H1 (cell line): Measurements from ENCODE around the gene RAMP3. TPM values are rescaled to one million over a fixed set of nuclear protein-coding genes. Genes with fewer than 3 reads are reported as not detected.
A peak's percentile ranks its signal among the peaks of the same experiment; 100 is the strongest.

Experiments
- CTCF ChIA-PET: fragments of 300-600 bp; sonication (Branson Sonifier 250); formaldehyde crosslinking; loops from one replicate; lab custom pipeline; 2021; ENCODE audit not compliant: partially characterized antibody; lab: Charles Lee
- POLR2A ChIA-PET: fragments of 300-600 bp; sonication (Branson Sonifier 250); formaldehyde crosslinking; loops from one replicate; lab custom pipeline; 2021; ENCODE audit warnings: inconsistent platforms; ENCODE audit not compliant: partially characterized antibody; lab: Charles Lee
- DNase-seq, 2 experiments: peaks; one replicate each; pipeline versions ENCODE4 v3.0.0 to v3.0.0-alpha.2; 2010 to 2022; ENCODE audit warnings: low spot score in 2 of 2, low read depth in 1 of 2, mixed read lengths in 1 of 2
- FAIRE-seq: peaks from 2 replicates; lab custom pipeline; 2011; peaks lifted over from hg19 to GRCh38; lab: Jason Lieb, UNC
- H2AFZ ChIP-seq: 2 replicates; pipeline ENCODE4 v1.8.1; 2012; ENCODE audit warnings: low read length, inconsistent platforms
- H2AK5ac ChIP-seq: 2 replicates; pipeline ENCODE4 v1.6.1; 2013; ENCODE audit warnings: low read depth, low read length
- H2BK120ac ChIP-seq: replicated peaks from 2 replicates; pipeline ENCODE3; 2013; ENCODE audit warnings: low read depth, low read length, inconsistent platforms
- H2BK12ac ChIP-seq: 2 replicates; pipeline ENCODE4 v1.6.1; 2013; ENCODE audit warnings: low read depth, low read length
- H2BK15ac ChIP-seq: 2 replicates; pipeline ENCODE4 v1.6.1; 2013; ENCODE audit warnings: low read length
- H2BK20ac ChIP-seq: 2 replicates; pipeline ENCODE4 v1.6.1; 2013; ENCODE audit warnings: low read length
- H2BK5ac ChIP-seq: 2 replicates; pipeline ENCODE4 v1.6.1; 2013; ENCODE audit warnings: low read depth, low read length
- H3K14ac ChIP-seq: 2 replicates; pipeline ENCODE4 v1.6.1; 2013; ENCODE audit warnings: inconsistent platforms; ENCODE audit not compliant: insufficient read length
- H3K18ac ChIP-seq: 2 replicates; pipeline ENCODE4 v1.6.1; 2013; ENCODE audit warnings: low read length; ENCODE audit errors: extremely low read depth
- H3K23ac ChIP-seq: 2 replicates; pipeline ENCODE4 v1.6.1; 2013; ENCODE audit warnings: inconsistent platforms; ENCODE audit not compliant: insufficient read length
- H3K23me2 ChIP-seq: 2 replicates; pipeline ENCODE4 v1.6.1; 2013; ENCODE audit warnings: low read depth, low read length
- H3K27ac ChIP-seq: 2 replicates; pipeline ENCODE4 v1.6.1; 2011; ENCODE audit warnings: low read depth, low read length, inconsistent platforms
- H3K27me3 ChIP-seq, 4 experiments: replicated peaks in 1 of 4; 1 replicate in 1 of 4; 2 replicates in 3 of 4; pipeline versions ENCODE4 v1.6.1 to v1.8.1; 2011 to 2013; ENCODE audit warnings: low read length in 3 of 4, mild to moderate bottlenecking in 3 of 4, inconsistent platforms in 2 of 4, mixed read lengths in 2 of 4, moderate library complexity in 1 of 4; ENCODE audit not compliant: control insufficient read depth in 3 of 4, insufficient read depth in 3 of 4; ENCODE audit errors: extremely low read depth in 1 of 4
- H3K36me3 ChIP-seq, 4 experiments: 2 replicates each; pipeline versions ENCODE4 v1.6.1 to v1.8.1; 2011 to 2013; ENCODE audit warnings: mild to moderate bottlenecking in 4 of 4, low read length in 3 of 4, moderate library complexity in 2 of 4, control low read depth in 1 of 4, inconsistent platforms in 1 of 4; ENCODE audit not compliant: insufficient read depth in 4 of 4, control insufficient read depth in 2 of 4
- H3K4ac ChIP-seq: replicated peaks from 2 replicates; pipeline ENCODE3; 2013; ENCODE audit warnings: low read length, low read depth, mixed read lengths, inconsistent platforms; ENCODE audit not compliant: insufficient read length
- H3K4me1 ChIP-seq, 4 experiments: replicated peaks in 1 of 4; 1 replicate in 1 of 4; 2 replicates in 3 of 4; pipeline versions ENCODE4 v1.6.1 to v1.8.1; 2011 to 2013; ENCODE audit warnings: low read length in 3 of 4, inconsistent platforms in 2 of 4, mixed read lengths in 1 of 4; ENCODE audit not compliant: insufficient read depth in 4 of 4, control insufficient read depth in 3 of 4
- H3K4me2 ChIP-seq, 2 experiments: 2 replicates each; pipeline versions ENCODE4 v1.6.1 to v1.8.1; 2011 to 2013; ENCODE audit warnings: low read depth in 2 of 2, low read length in 2 of 2, control low read depth in 1 of 2, inconsistent platforms in 1 of 2, mild to moderate bottlenecking in 1 of 2; ENCODE audit not compliant: insufficient read depth in 1 of 2
- H3K4me3 ChIP-seq, 4 experiments: fragments of 200-600, 300-600 bp in 1 of 4; sonication (generic), shearing (Covaris generic), sonication (Bioruptor Twin) in 1 of 4; 2 replicates each; pipeline versions ENCODE4 v1.5.1 to v1.8.1; 2011 to 2016; ENCODE audit warnings: low read length in 4 of 4, low read depth in 3 of 4, control low read depth in 2 of 4, inconsistent platforms in 2 of 4, mild to moderate bottlenecking in 2 of 4, mixed read lengths in 1 of 4, moderate library complexity in 1 of 4; ENCODE audit not compliant: insufficient read depth in 2 of 4; ENCODE audit errors: extremely low read depth in 1 of 4
- H3K56ac ChIP-seq: replicated peaks from 2 replicates; pipeline ENCODE3; 2013; ENCODE audit warnings: low read depth, mild to moderate bottlenecking, mixed read lengths, low read length, inconsistent platforms; ENCODE audit not compliant: insufficient read length
- H3K79me1 ChIP-seq: 2 replicates; pipeline ENCODE4 v1.6.1; 2013; ENCODE audit warnings: low read depth, low read length, control low read depth
- H3K79me2 ChIP-seq, 2 experiments: 2 replicates each; pipeline versions ENCODE4 v1.6.1 to v1.8.1; 2012 to 2013; ENCODE audit warnings: low read length in 2 of 2, mild to moderate bottlenecking in 2 of 2, inconsistent platforms in 1 of 2; ENCODE audit not compliant: insufficient read depth in 2 of 2, control insufficient read depth in 1 of 2
- H3K9ac ChIP-seq, 4 experiments: replicated peaks in 1 of 4; 1 replicate in 1 of 4; 2 replicates in 3 of 4; pipeline versions ENCODE4 v1.6.1 to v1.8.1; 2011 to 2013; ENCODE audit warnings: low read depth in 3 of 4, low read length in 3 of 4, control low read depth in 2 of 4, mild to moderate bottlenecking in 2 of 4, moderate library complexity in 2 of 4, inconsistent platforms in 1 of 4; ENCODE audit errors: extremely low read depth in 1 of 4
- H3K9me3 ChIP-seq, 2 experiments: 2 replicates each; pipeline versions ENCODE4 v1.6.1 to v1.8.1; 2012 to 2013; ENCODE audit warnings: mild to moderate bottlenecking in 2 of 2, moderate library complexity in 2 of 2, control low read depth in 1 of 2, inconsistent platforms in 1 of 2, low read depth in 1 of 2, low read length in 1 of 2, mixed read lengths in 1 of 2; ENCODE audit not compliant: insufficient read depth in 2 of 2
- H4K20me1 ChIP-seq, 2 experiments: replicated peaks in 1 of 2; 2 replicates each; pipeline versions ENCODE3 to v1.8.1; 2011 to 2013; ENCODE audit warnings: inconsistent platforms in 2 of 2, low read length in 2 of 2, mild to moderate bottlenecking in 1 of 2; ENCODE audit not compliant: insufficient read depth in 2 of 2, control insufficient read depth in 1 of 2
- H4K5ac ChIP-seq: 2 replicates; pipeline ENCODE4 v1.6.1; 2013; ENCODE audit warnings: low read length, low read depth, mixed read lengths, inconsistent platforms; ENCODE audit not compliant: insufficient read length
- H4K8ac ChIP-seq: 2 replicates; pipeline ENCODE4 v1.8.0; 2013; ENCODE audit warnings: mild to moderate bottlenecking, moderate library complexity, low read length, inconsistent platforms; ENCODE audit not compliant: insufficient read depth; ENCODE audit errors: extremely low read depth
- H4K91ac ChIP-seq: replicated peaks from 2 replicates; pipeline ENCODE3; 2013; ENCODE audit warnings: low read length, mixed read lengths, inconsistent platforms; ENCODE audit not compliant: insufficient read length
- CEBPB ChIP-seq: IDR thresholded peaks from 2 replicates; pipeline ENCODE4 v1.6.1; 2012; ENCODE audit warnings: low read depth, low read length
- CHD2 ChIP-seq: IDR thresholded peaks from 2 replicates; pipeline ENCODE4 v1.6.1; 2012; ENCODE audit warnings: low read length, improper control_type of control experiment
- HDAC2 ChIP-seq, 2 experiments: fragments of 300-600 bp in 1 of 2; sonication (generic) in 1 of 2; IDR thresholded peaks; 2 replicates each; pipeline ENCODE4 v1.6.1; 2011 to 2012; ENCODE audit warnings: low read depth in 2 of 2, low read length in 2 of 2, mild to moderate bottlenecking in 2 of 2, moderate library complexity in 2 of 2, borderline replicate concordance in 1 of 2, inconsistent platforms in 1 of 2
- NRF1 ChIP-seq: IDR thresholded peaks from 2 replicates; pipeline ENCODE4 v1.6.1; 2011; ENCODE audit warnings: mild to moderate bottlenecking, low read depth, low read length, improper control_type of control experiment
- RBBP5 ChIP-seq: IDR thresholded peaks from 2 replicates; pipeline ENCODE4 v1.7.1; 2012; ENCODE audit warnings: low read depth, mild to moderate bottlenecking, inconsistent platforms, low read length, moderate library complexity, borderline replicate concordance
- TCF12 ChIP-seq: IDR thresholded peaks from 2 replicates; pipeline ENCODE4 v1.6.1; 2011; ENCODE audit warnings: low read depth, mild to moderate bottlenecking, low read length
- ZNF274 ChIP-seq: IDR thresholded peaks from 2 replicates; pipeline ENCODE4 v1.7.0; 2012; ENCODE audit warnings: low read length, borderline replicate concordance; ENCODE audit errors: extremely low read depth
- WGBS, 2 experiments: shearing (Covaris generic) in 1 of 2; methylation state at CpG; one replicate each; pipeline versions ENCODE4 v1.1.6 to v1.1.7; 2013 to 2015; ENCODE audit warnings: low lambda C conversion rate in 2 of 2, mixed read lengths in 2 of 2, inconsistent platforms in 1 of 2, low coverage in 1 of 2, missing lambda C conversion rate in 1 of 2; ENCODE audit not compliant: insufficient replicate concordance in 2 of 2, insufficient coverage in 1 of 2, insufficient read length in 1 of 2; ENCODE audit errors: extremely low coverage in 1 of 2, missing lambda C conversion rate in 1 of 2; 5-methylcytosine and 5-hydroxymethylcytosine counted together
- polyA plus RNA-seq, 7 experiments: library from polyadenylated mRNA; depleted of rRNA in 3 of 7; stranded (reverse) in 5 of 7; unstranded in 2 of 7; fragments of >200 nt in 5 of 7; fragments of 200-250 nt in 2 of 7; gene quantifications; 1 replicate in 5 of 7; 2 replicates in 1 of 7; 4 replicates in 1 of 7; pipeline versions ENCODE4 v1.2.1 to v1.2.3, GENCODE V29; 2011 to 2013; ENCODE audit warnings: missing spikeins in 2 of 7, mixed read lengths in 2 of 7
- total RNA-seq: library from RNA; stranded (reverse); fragmentation: NEBNext Ultra II Directional; extraction: Animal tissue kit (Norgen Biotek cat#: 25700); gene quantifications from 2 replicates; pipeline ENCODE4 v1.2.1, GENCODE V29; 2021
- TF ChIP-seq, protein P1 (sequence below): IDR thresholded peaks from 2 replicates; pipeline ENCODE4 v1.6.1; 2012; ENCODE audit warnings: inconsistent platforms

Gene RAMP3
- total and polyA plus RNA-seq, 2 of the 8 experiments (the other 6 are each of a cell fraction or from before 2014, with no cell fraction given): 0.88 to 0.98 TPM

DNA sequence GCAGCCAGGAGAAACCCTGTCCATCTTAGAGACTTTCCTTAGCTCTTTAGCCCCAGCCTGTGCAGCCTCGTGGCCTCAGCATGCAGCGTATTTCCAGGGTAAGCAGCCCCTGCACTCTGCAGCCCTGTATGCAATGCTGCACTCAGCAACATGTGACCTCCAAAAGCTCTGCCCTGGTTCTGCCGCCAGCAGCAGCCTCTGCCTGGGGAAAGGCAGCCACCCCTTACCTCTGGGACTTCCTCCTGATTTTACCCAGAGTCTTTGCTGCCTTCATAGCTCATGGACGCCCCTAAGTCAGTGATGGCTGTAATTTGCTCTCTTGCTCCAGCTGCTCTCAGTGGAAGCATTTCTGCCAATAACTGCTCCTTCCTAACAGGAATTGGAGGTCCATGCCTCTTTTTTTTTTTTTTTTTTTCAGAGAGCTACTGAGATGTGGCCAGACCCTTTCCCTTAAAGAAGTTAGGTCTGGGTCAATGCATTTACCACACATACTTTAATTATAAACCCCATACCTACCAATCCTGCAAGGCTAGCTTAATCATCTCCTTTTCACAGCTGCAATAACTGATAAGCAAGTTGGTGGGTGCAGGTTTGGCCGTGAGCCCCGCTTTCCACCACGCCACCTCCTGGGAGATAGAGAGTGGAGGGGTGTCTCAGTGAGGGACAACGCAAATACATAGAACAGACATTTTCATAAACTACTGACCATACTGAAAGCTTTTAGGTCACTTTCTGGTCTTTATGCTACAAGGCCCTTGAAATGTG, 71.7 kb downstream of the RAMP3 start:
- 86% methylated on average over 8 of the region's 8 CpGs; no CpG with 5 or more reads in 1 of the 2 experiments for WGBS, 2 experiments
- Histone ChIP-seq H3K18ac (no peak overlapping the region), H3K4ac (no peak overlapping the region), H3K23me2 (no peaks in the 10 kb centered on the region), H3K27me3 (no peaks in the 10 kb centered on the region), H3K56ac (no peak overlapping the region), H3K9me3 (no peaks in the 10 kb centered on the region), H3K79me2 (no peaks in the 10 kb centered on the region), H2BK15ac (no peak overlapping the region), H2BK20ac (no peak overlapping the region), H4K8ac (peak overlapping the region; percentile 48; the same call in 1 of the 2 replicates), H2AFZ (0 out of 2 replicates have a peak overlapping the region, but pooled peaks have one; percentile 23), H3K9ac (no peak overlapping the region), H3K4me2 (no peak overlapping the region), H2AK5ac (no peak overlapping the region), H3K27ac (no peak overlapping the region), H2BK120ac (no peak overlapping the region), H3K36me3 (no peaks in the 10 kb centered on the region), H2BK5ac (no peak overlapping the region), H3K14ac (no peak overlapping the region), H3K4me1 (no peaks in the 10 kb centered on the region), H2BK12ac (no peak overlapping the region), H4K5ac (no peak overlapping the region), H4K91ac (no peak overlapping the region), H3K79me1 (no peaks in the 10 kb centered on the region)
- DNase-seq: peak in 1 of 2 experiments; percentile 43
- ChIA-PET POLR2A (no interaction called here), CTCF (interaction anchor here (1.0 to 2.3 kb wide), 7 partner anchors 10 to 434 kb away, joined by 3 to 10 read pairs (median 5); no protein-coding TSS in a partner anchor)
- TF ChIP-seq TCF12: no peak
- TF ChIP-seq RBBP5: no peak
- no peak for TF ChIP-seq NRF1
- no peak for TF ChIP-seq ZNF274
- TF ChIP-seq CHD2: no peak
- no peak for TF ChIP-seq CEBPB
- no peak for TF ChIP-seq HDAC2 (IDR thresholded peaks at IDR 0.05; ENCODE audit: borderline replicate concordance in 1 of 2, low read depth in 2 of 2, low read length in 2 of 2)
- TF ChIP-seq, protein P1, sequence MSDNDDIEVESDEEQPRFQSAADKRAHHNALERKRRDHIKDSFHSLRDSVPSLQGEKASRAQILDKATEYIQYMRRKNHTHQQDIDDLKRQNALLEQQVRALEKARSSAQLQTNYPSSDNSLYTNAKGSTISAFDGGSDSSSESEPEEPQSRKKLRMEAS: no peak
- TF ChIP-seq, all 59 proteins: peak for 0
- Histone ChIP-seq H3K4me3 (no peak overlapping the region), H3K23ac (no peak overlapping the region), H4K20me1 (peaks cover 0 to 3% of the 10 kb centered on the region in 2 experiments)
- FAIRE-seq: no peak
